Measurements from ENCODE around the gene DDX23. TPM values are rescaled to one million over a fixed set of nuclear protein-coding genes. Genes with fewer than 3 reads are reported as not detected.
A peak's percentile ranks its signal among the peaks of the same experiment; 100 is the strongest.
"Not testable (repeated sequence)": the region's sequence is repeated elsewhere in the genome, so short reads cannot be mapped to it uniquely, and the experiment has no call there.

The DDX23 gene
- total RNA-seq, 1 donor from 2014 or later = 124 TPM

DNA sequence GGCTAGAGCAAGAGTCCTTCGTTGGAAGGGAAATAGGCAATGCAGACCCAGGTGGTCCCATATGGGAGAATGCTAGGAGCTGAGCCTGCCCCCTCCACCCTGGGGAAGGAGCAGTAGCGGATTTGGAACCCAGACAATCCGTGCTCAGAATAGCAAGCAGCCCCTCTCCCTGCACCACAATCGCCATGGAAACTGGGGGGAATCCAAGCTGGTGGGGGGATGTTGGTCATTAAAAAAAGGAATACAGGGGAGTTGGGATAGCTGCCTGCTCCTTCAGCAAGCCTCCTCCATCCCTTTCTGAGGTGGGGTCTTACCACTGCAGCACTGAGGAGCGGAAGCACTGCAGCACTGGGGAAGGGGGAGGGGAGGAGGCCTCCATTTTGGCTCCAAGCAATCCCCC is 10.8 kb upstream of the DDX23 start:
- Mint-ChIP-seq H3K9me3 (no peaks in the 10 kb centered on the region), H3K36me3 (ENCODE audit: low read depth) (no peaks in the 10 kb centered on the region), H3K27ac (ENCODE audit: unreplicated experiment) (no peak overlapping the region), H3K4me3 (peak overlapping the region; percentile 78), H3K4me1 (peaks cover 34% of the 10 kb centered on the region), H3K27me3 (ENCODE audit: low read depth) (peaks cover 35% of the 10 kb centered on the region)
- no peak for DNase-seq (ENCODE audit: low read depth, low spot score)
- TF ChIP-seq, protein P1, sequence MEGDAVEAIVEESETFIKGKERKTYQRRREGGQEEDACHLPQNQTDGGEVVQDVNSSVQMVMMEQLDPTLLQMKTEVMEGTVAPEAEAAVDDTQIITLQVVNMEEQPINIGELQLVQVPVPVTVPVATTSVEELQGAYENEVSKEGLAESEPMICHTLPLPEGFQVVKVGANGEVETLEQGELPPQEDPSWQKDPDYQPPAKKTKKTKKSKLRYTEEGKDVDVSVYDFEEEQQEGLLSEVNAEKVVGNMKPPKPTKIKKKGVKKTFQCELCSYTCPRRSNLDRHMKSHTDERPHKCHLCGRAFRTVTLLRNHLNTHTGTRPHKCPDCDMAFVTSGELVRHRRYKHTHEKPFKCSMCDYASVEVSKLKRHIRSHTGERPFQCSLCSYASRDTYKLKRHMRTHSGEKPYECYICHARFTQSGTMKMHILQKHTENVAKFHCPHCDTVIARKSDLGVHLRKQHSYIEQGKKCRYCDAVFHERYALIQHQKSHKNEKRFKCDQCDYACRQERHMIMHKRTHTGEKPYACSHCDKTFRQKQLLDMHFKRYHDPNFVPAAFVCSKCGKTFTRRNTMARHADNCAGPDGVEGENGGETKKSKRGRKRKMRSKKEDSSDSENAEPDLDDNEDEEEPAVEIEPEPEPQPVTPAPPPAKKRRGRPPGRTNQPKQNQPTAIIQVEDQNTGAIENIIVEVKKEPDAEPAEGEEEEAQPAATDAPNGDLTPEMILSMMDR (conservative IDR thresholded peaks at IDR 0.05) = no peak

DNA sequence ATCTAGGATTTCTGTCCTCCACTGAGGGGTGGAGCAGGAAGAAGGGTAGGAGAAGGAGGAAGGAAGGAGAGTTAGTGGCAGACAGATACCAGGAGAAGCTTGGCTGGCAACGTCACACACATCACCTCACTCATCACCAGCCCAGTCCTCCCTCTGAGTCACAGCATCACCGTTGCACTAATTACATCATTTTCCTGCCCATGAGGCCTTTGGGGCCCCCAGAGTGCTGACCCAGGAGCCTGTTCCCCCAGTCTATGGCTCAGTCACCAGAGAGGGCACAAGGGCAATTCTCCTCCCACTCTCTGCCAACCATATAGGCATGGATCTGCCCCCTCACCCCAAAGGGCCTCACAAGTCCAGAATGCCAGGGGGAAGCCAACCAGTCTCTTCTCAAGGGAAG is 9.1 kb upstream of the DDX23 start:
- Mint-ChIP-seq H3K27me3 (ENCODE audit: low read depth) (peaks cover 35% of the 10 kb centered on the region), H3K36me3 (ENCODE audit: low read depth) (no peaks in the 10 kb centered on the region), H3K4me3 (no peak overlapping the region), H3K4me1 (peaks cover 33% of the 10 kb centered on the region), H3K9me3 (no peaks in the 10 kb centered on the region), H3K27ac (ENCODE audit: unreplicated experiment) (no peak overlapping the region)
- TF ChIP-seq, protein P1 (conservative IDR thresholded peaks at IDR 0.05) = no peak
- DNase-seq (ENCODE audit: low read depth, low spot score) = no peak

DNA sequence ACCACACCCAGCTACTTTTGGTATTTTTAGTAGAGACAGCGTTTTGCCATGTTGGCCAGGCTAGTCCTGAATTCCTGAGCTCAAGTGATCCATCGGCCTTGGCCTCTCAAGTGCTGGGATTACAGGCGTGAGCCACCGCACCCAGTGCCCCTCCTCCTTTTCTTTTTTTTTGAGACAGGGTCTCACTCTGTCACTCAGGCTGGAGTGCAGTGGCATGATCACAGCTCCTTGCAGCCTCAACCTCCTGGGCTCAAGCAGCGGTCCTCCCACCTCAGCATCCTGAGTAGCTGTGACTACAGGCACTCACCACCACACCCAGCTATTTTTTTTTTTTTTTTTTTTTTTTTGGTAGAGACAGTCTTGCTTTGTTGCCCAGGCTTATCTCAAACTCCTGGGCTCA is 8.3 kb upstream of the DDX23 start:
- Mint-ChIP-seq H3K4me1 (peaks cover 27% of the 10 kb centered on the region), H3K27me3 (ENCODE audit: low read depth) (peaks cover 32% of the 10 kb centered on the region)
- not testable (repeated sequence) for H3K4me3 Mint-ChIP-seq; H3K27ac Mint-ChIP-seq (ENCODE audit: unreplicated experiment); H3K36me3 Mint-ChIP-seq (ENCODE audit: low read depth); DNase-seq (ENCODE audit: low read depth, low spot score); H3K9me3 Mint-ChIP-seq

DNA sequence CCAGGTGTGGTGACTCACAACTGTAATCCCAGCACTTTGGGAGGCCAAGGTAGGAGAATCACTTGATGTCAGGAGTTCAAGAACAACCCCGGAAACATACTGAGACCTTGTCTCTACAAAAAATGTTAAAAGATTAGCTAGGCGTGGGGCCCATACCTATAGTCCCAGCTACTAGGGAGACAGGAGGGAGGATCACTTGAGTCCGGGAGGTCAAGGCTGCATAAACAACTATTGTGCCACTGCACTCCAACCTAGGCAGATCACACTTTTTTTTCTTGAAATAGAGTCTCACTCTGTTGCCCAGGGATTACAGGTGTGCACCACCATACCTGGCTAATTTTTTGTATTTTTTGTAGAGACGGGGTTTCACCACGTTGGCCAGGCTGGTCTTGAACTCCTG is 7.6 kb upstream of the DDX23 start:
- TF ChIP-seq, protein P1 (conservative IDR thresholded peaks at IDR 0.05) = no peak
- Mint-ChIP-seq H3K9me3 (no peaks in the 10 kb centered on the region), H3K4me1 (peaks cover 21% of the 10 kb centered on the region), H3K27me3 (ENCODE audit: low read depth) (peaks cover 25% of the 10 kb centered on the region), H3K27ac (ENCODE audit: unreplicated experiment) (no peak overlapping the region), H3K4me3 (no peak overlapping the region), H3K36me3 (ENCODE audit: low read depth) (no peaks in the 10 kb centered on the region)
- no peak for DNase-seq (ENCODE audit: low read depth, low spot score)

DNA sequence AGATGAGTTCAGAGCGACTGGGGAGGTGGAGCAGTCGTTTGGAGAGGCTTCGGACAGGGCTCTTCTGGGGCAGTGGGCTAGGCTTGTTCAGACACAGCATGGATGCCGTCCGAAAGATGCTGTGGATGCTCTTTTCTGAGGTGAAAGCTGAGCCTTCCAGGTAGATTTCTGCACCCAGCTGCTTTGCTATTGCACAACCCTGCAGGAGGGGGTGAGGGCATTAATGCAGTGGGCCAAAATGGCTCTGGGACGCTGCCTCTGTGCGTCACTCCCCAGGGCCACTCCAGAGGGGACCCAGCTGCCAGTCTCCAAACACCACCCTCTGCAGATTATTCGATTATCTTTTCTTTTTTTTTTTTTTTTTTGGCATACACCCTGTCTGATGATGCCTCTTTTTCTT is 6.1 kb upstream of the DDX23 start:
- no peak overlapping the region for H3K4me3 Mint-ChIP-seq
- H3K27me3 Mint-ChIP-seq (ENCODE audit: low read depth) = peaks cover 10% of the 10 kb centered on the region
- H3K27ac Mint-ChIP-seq (ENCODE audit: unreplicated experiment) = no peak overlapping the region
- TF ChIP-seq, protein P1 (conservative IDR thresholded peaks at IDR 0.05) = no peak
- peaks cover 12% of the 10 kb centered on the region for H3K4me1 Mint-ChIP-seq
- DNase-seq (ENCODE audit: low read depth, low spot score) = no peak
- H3K9me3 Mint-ChIP-seq = no peaks in the 10 kb centered on the region
- no peaks in the 10 kb centered on the region for H3K36me3 Mint-ChIP-seq (ENCODE audit: low read depth)

DNA sequence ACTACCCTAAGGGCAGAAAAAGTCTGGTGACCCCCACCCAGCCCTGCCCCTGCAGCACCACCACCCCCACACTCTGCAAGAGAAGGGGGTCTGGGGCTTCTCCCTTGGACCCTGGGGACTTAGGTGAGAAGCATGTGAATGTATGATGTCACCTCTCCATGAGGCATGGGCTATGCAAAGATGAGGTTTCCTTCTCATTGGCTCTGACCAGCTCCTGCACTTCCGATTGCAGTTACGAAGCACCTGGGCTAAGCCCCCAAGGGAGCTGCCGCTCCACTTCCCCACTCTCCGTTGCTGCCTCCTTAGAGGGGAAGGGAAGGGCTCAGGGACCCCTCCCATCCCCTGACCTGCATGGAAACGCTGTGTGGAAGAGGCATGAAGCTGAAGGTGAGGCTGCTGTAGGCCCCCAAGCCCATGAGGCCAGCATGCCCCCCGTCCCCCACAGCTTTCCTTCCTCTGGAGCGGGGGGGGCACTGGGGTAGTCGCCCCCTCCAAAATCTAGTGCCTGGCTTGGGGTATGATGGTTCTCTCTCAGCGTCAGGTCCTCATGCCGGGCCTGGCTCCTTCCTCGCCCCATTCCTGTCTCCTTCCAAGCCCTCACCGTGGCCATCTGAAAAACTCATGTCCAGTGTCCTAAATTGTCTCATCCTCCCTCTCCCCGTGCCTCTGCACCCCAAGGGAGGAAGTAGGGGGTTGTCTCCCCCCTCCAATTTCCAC is 5.5 kb upstream of the DDX23 start:
- H3K27ac Mint-ChIP-seq (ENCODE audit: unreplicated experiment) = no peak overlapping the region
- TF ChIP-seq, protein P1 (conservative IDR thresholded peaks at IDR 0.05) = no peak
- peaks cover 12% of the 10 kb centered on the region for H3K4me1 Mint-ChIP-seq
- H3K4me3 Mint-ChIP-seq = no peak overlapping the region
- H3K27me3 Mint-ChIP-seq (ENCODE audit: low read depth) = peaks cover 5% of the 10 kb centered on the region
- no peaks in the 10 kb centered on the region for H3K9me3 Mint-ChIP-seq
- no peak for DNase-seq (ENCODE audit: low read depth, low spot score)
- no peaks in the 10 kb centered on the region for H3K36me3 Mint-ChIP-seq (ENCODE audit: low read depth)
